Measurements from ENCODE around the gene CAPZB.
"Not testable (repeated sequence)": the region's sequence is repeated elsewhere in the genome, so short reads cannot be mapped to it uniquely, and the experiment has no call there.

CAPZB gene

DNA sequence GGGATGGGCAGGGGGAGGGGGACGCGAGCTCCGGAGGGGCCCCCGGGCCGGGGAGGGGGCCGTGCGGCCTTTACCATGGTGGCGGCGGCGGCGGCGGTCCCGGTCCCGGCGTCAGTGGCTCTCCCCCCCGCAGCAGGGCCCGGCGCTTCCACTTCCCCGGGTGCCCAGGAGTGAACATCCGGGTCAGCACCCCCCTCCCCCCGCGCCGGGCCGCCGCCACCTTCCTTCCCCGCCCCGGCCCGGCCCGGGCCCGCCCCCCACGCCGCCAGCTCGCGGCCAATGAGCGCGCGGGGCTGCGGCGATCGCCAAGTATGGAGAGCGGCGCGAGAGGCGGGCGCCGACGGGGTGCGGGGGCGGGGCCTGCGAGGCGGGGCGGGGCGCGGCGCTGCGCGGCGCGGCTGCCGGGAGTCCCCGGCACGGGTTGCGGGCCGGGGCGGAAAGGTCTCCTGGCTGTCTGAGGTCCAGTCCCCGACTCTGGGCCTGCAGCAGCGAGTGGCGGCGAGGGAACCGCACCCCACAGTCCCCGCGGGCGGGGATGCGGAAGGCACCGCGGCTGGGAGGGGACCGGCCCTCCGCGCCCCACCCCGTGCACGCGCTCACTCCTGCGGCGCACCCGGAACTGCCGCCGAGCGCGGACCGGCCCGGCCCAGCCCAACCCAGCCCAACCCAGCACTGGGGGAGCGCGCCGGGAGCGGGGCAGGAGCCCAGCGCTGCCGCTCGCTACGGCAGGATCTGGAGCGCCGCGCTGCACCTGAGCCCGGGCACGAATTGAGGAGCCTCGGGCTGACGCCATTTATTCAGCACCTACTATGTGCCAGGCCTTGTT is at the start of gene CAPZB:
CAPZB (minus strand) TSS at position 178 of the 826 bp plus-strand sequence; CDS start at position 77, 101 bp downstream.
- peak; percentile 93 for DNase-seq (ENCODE audit: low spot score)

- no peak for DNase-seq (ENCODE audit: low spot score)
These were observed 48.9 kb upstream of the CAPZB start for GRCh38 chr1:19534281-19534680.

- no peak for DNase-seq (ENCODE audit: low spot score)
These were observed 48.3 kb upstream of the CAPZB start for GRCh38 chr1:19533626-19534025.

DNA sequence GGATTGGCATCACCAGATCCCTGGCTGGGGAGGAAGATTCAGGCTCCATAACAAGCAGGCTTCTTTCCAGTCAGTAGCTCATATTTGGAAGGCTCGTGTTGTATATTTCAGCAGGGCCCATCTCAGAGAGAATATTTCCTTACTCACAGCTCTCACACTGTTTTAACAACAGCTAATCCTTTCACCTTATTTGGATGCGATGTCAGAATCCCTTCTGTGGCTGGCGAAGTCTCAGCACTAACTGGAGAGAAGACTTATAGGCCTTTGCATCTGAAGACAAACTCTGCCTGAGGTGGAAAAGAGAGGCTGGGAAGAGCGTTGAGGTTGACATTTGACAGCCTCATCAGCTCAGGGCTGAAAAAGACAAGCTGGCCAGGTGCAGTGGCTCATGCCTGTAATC is 47.2 kb upstream of the CAPZB start:
- DNase-seq (ENCODE audit: low spot score) = no peak

DNA sequence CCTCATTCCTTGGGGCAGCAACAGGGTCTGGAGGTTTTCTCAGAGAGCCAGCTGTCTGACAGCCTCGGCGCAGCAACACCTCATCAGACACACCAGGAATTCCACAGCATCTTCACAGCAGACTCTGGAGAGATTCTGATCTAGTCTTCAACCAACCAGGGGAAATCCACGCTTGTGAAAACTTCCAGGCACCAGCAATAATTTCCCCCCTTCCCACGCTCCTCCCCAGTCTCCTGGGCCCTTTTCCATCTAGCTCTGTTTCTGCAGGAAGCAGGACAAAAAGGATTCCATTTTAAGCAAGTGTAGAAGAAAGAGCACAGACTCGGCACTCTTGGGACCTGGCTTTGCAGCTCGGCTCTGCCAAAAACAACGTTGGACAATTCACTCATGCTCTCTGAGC is 44.3 kb upstream of the CAPZB start:
- DNase-seq (ENCODE audit: low spot score) = no peak

DNA sequence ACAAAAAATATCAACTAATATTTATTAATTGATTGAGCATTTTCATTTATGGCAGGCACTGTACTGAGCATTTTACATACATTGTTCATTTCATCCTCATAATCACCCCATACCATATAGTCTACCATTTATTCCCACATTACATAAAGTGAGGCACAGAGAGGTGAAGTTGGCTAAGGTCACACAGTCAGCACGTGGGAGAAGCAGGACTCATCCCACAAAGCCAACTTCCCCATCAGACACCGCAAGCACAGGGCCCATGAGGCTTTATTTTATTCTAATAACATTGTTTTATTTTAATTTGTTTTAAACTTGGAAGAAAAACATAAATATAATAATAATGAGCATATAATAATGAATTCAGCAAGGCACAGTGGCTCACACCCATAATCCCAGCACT is 43.1 kb upstream of the CAPZB start:
- no peak for DNase-seq (ENCODE audit: low spot score)

GRCh38 chr1:19525607-19526545 is 40.5 kb upstream of the CAPZB start:
- DNase-seq (ENCODE audit: low spot score) = no peak

- DNase-seq (ENCODE audit: low spot score) = no peak
These were observed 39.5 kb upstream of the CAPZB start for GRCh38 chr1:19524791-19525190.

GRCh38 chr1:19522570-19522969 is 37.2 kb upstream of the CAPZB start:
- not testable (repeated sequence) for DNase-seq (ENCODE audit: low spot score)

GRCh38 chr1:19521411-19521810 is 36.1 kb upstream of the CAPZB start:
- no peak for DNase-seq (ENCODE audit: low spot score)

GRCh38 chr1:19517017-19517416 is 31.7 kb upstream of the CAPZB start:
- DNase-seq (ENCODE audit: low spot score) = no peak

DNA sequence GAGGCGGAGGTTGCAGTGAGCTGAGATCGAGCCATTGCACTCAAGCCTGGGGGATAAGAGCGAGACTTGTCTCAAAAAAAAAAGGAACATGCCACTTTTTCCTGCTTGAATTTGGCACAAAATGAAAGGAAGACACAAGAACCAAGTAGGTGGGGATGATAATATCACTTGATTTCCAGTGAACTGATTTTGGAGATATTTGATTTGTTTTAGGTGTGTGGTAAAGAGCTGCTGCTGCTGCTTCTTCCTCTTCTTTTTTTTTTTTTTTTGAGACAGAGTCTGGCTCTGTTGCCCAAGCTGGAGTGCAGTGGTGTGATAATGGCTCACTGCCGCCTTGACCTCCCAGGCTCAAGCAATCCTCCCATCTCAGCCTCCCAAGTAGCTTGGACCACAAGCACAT is 29.9 kb upstream of the CAPZB start:
- no peak for DNase-seq (ENCODE audit: low spot score)

- DNase-seq (ENCODE audit: low spot score) = no peak
These were observed 29.1 kb upstream of the CAPZB start for GRCh38 chr1:19514391-19514831.

DNA sequence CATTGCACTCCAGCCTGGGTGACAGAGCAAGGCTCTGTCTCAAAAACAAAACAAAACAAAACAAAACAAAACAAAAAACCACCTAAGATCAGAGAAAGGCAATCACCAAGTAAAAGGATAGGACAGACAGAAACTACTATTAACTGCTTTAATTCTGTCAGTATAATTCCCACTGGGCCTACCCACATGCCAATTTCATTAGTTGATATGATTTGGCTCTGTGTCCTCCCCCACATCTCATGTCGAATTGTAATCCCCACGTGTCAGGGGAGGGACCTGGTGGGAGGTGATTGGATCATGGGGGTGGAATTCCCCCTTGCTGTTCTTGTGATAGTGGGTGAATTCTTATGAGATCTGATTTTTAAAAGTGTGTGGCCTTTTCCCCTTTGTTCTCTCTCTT is 27.2 kb upstream of the CAPZB start:
- no peak for DNase-seq (ENCODE audit: low spot score)

DNA sequence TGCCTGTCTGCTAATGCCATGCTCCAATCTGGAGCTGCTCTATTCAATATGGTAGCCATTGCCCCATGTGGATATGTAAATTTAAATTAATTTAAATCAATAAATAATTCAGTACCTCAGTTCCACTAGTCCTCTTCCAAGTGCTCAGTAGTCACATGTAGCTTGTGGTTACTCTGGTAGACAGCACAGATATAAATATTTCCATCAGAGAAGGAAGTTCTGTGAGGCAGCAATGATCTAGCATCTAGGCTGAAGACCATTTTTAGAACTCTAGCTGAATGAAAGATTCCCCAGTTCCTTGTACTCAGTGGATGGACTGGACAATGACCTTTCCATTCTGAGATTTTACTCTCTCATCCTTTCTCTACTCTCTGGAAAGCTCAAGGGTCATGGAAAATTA is 25.8 kb upstream of the CAPZB start:
- DNase-seq (ENCODE audit: low spot score) = no peak

DNA sequence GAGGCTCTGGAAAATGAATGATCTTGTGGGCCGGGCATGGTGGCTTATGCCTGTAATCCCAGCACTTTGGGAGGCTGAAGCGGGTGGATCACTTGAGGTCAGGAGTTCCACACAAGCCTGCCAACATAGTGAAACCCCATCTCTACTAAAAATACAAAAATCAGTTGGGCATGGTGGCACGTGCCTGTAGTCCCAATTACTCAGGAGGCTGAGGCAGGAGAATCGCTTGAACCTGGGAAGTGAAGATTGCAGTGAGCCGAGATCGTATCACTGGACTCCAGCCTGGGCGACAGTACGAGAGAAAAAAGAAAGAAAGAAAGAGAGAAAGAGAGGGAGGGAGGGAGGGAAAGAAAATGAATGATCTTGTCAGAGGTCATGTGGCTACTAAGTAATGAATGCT is 24.3 kb upstream of the CAPZB start:
- DNase-seq (ENCODE audit: low spot score) = not testable (repeated sequence)

DNA sequence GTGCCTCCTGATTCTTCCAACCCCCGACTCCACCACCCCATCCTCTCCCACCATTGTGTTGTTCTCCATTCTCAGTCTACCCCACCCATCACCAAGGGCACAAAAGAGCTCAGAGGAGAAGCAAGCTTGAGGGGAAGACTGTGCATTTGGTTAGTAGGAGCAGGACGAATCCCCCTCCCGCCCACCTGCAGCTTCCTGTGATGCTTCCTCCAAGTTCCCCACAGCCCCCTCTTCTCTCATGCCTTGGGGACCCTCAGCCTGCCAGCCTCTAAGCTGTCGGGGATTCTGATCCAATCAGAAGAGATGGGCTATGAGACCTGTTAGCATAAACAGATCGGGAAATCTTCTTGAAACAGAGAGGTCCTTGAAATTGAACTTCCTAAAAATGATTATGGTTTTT is 22.2 kb upstream of the CAPZB start:
- DNase-seq (ENCODE audit: low spot score) = no peak

- no peak for DNase-seq (ENCODE audit: low spot score)
These were observed 20.5 kb upstream of the CAPZB start for GRCh38 chr1:19505693-19506457.

DNA sequence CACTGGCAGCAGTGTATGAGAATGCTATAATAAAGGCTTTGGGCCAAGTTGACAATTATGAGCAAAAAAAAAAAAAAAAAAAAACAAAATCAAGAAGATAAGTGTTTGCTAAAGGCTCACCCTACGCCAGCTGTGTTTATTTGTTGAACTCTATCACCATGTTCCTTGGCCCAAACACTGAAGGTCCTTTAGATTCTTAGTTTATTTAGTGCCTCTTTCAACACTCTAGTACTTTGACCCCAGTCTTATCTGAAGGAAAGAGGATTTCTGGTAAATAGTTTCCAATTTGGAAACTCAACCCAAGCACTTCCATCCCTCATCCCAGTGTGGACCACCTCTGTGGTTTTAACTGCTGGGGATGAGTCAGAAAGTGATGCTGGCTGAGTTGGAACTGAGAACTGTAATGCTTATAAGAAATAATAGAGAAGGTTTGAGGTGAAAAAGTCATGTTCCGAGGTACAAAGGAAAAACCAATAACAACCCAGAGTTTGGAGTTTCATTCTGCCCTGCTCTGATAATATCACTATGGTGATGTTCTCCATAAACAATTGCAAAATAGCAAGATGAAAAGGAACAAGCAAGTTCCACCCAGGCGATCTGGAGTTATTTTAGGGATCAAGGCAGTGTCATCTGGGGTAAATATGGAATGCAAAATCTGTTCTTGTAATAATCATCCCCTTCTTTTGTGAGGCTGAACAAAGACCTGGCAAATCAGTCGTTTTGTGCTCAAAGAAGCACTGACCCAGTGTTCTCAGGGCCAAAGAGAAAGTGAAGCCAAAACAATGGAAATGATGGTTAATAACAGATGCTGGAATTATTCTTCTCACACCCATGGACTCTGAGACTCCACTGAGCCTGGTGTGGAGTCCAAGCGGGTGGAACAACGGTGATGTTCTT is 19.7 kb upstream of the CAPZB start:
- no peak for DNase-seq (ENCODE audit: low spot score)

DNA sequence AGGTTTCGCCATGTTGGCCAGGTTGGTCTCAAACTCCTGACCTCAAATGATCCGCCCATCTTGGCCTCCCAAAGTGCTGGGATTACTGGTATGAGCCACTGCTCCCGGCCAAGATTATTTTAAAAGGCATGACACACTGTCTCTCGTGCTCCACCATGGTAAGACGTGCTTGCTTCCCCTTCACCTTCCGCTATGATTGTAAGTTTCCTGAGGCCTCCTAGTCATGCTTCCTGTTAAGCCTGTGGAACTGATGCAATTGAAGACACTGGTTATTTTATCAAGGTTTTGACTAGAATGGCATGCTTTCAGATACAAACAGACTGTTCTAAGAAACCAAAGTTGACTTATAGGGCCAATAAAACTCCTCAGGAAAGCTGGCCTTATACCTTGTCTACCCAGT is 16.9 kb upstream of the CAPZB start:
- DNase-seq (ENCODE audit: low spot score) = not testable (repeated sequence)

DNA sequence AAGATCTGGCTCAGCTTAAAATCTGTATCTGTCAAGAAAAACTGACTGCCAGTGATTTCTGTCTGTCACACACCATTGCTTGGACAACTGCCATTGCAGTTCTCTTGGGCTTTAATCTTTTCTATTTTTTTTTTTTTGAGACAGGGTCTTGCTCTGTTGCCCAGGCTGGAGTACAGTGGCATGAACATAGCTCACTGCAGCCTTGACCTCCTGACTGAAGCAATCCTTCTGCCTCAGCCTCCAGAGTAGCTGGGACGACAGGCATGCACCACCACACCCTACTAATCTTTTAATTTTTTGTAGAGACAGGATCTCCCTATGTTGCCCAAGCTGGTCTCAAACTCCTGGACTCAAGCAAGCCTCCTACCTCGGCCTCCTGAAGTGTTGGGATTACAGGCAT is 14.5 kb upstream of the CAPZB start:
- not testable (repeated sequence) for DNase-seq (ENCODE audit: low spot score)

All from CD4-positive, alpha-beta T cell treated with Interleukin-15 for 4 hours (primary cell).